Measurements from ENCODE around the gene KLHDC8A.

GRCh38 chr1:205300149-205300548 is 56.6 kb downstream of the KLHDC8A start:
- TF ChIP-seq CTCF (conservative IDR thresholded peaks at IDR 0.05 in 1 of 2, IDR thresholded peaks at IDR 0.05 in 1 of 2; ENCODE audit: low read depth in 1 of 2, low read length in 2 of 2) (no peak), EZH2 (IDR thresholded peaks at IDR 0.05; ENCODE audit: low read length, missing control alignments) (no peak)
